HepG2 (cell line): ENCODE results near the gene TMEM121. TPM values are rescaled to one million over a fixed set of nuclear protein-coding genes. Genes with fewer than 3 reads are reported as not detected.

Source experiments
- ATAD3A ChIP-seq: sonication (generic); formaldehyde crosslinking; IDR thresholded peaks from 2 replicates; pipeline ENCODE4 v1.4.0; 2020; ENCODE audit warnings: missing genetic modification reagents
- DMTF1 ChIP-seq: sonication (generic); formaldehyde crosslinking; IDR thresholded peaks from 2 replicates; pipeline ENCODE4 v1.4.0; 2020; ENCODE audit warnings: mild to moderate bottlenecking, missing genetic modification reagents
- PRDM10 ChIP-seq: sonication (generic); formaldehyde crosslinking; IDR thresholded peaks from 2 replicates; pipeline ENCODE4 v1.4.0; 2020; ENCODE audit warnings: low read depth, missing genetic modification reagents
- PRMT3 ChIP-seq: sonication (generic); formaldehyde crosslinking; IDR thresholded peaks from 2 replicates; pipeline ENCODE4 v1.8.1; 2022; ENCODE audit warnings: low read depth, mild to moderate bottlenecking, moderate library complexity, missing genetic modification reagents, borderline replicate concordance
- RXRA ChIP-seq: sonication (generic); formaldehyde crosslinking; IDR thresholded peaks from 2 replicates; pipeline ENCODE4 v1.5.1; 2020; ENCODE audit warnings: missing genetic modification reagents
- SALL1 ChIP-seq: sonication (generic); formaldehyde crosslinking; IDR thresholded peaks from 2 replicates; pipeline ENCODE4 v1.8.0; 2022; ENCODE audit warnings: mild to moderate bottlenecking, missing genetic modification reagents
- SETDB1 ChIP-seq: sonication (generic); formaldehyde crosslinking; IDR thresholded peaks from 2 replicates; pipeline ENCODE4 v1.5.1; 2020; ENCODE audit warnings: missing genetic modification reagents, mild to moderate bottlenecking, borderline replicate concordance
- STAG1 ChIP-seq: sonication (generic); formaldehyde crosslinking; IDR thresholded peaks from 2 replicates; pipeline ENCODE4 v1.4.0; 2020; ENCODE audit warnings: missing genetic modification reagents
- YEATS2 ChIP-seq: sonication (generic); formaldehyde crosslinking; IDR thresholded peaks from 2 replicates; pipeline ENCODE4 v1.4.0; 2020; ENCODE audit warnings: missing genetic modification reagents, borderline replicate concordance
- ZMAT5 ChIP-seq: sonication (generic); formaldehyde crosslinking; IDR thresholded peaks from 2 replicates; pipeline ENCODE4 v1.5.0; 2020; ENCODE audit warnings: mild to moderate bottlenecking, low read depth, missing genetic modification reagents, borderline replicate concordance
- ZNF17 ChIP-seq: sonication (generic); formaldehyde crosslinking; IDR thresholded peaks from 2 replicates; pipeline ENCODE4 v1.5.0; 2020; ENCODE audit warnings: mild to moderate bottlenecking, missing genetic modification reagents
- ZNF382 ChIP-seq: sonication (generic); formaldehyde crosslinking; IDR thresholded peaks from 2 replicates; pipeline ENCODE4 v1.5.0; 2020; ENCODE audit warnings: missing genetic modification reagents, mild to moderate bottlenecking, borderline replicate concordance
- ZNF446 ChIP-seq: sonication (generic); formaldehyde crosslinking; IDR thresholded peaks from 2 replicates; pipeline ENCODE4 v1.5.0; 2020; ENCODE audit warnings: mild to moderate bottlenecking, missing genetic modification reagents
- ZNF562 ChIP-seq: sonication (generic); formaldehyde crosslinking; IDR thresholded peaks from 2 replicates; pipeline ENCODE4 v1.8.0; 2022; ENCODE audit warnings: missing genetic modification reagents, borderline replicate concordance
- ZNF704 ChIP-seq: sonication (generic); formaldehyde crosslinking; IDR thresholded peaks from 2 replicates; pipeline ENCODE4 v1.8.1; 2023; ENCODE audit warnings: mild to moderate bottlenecking, inconsistent platforms, moderate library complexity, missing genetic modification reagents, borderline replicate concordance
- ZNF816 ChIP-seq: sonication (generic); formaldehyde crosslinking; IDR thresholded peaks from 2 replicates; pipeline ENCODE4 v1.8.0; 2022; ENCODE audit warnings: missing genetic modification reagents, mild to moderate bottlenecking, borderline replicate concordance
- polyA plus RNA-seq, 8 experiments: library from polyadenylated mRNA; depleted of rRNA in 3 of 8; stranded (reverse) in 7 of 8; unstranded in 1 of 8; fragments of >200 nt; fragmentation: Illumina TruSeq in 4 of 8; extraction: Trizol in 4 of 8; gene quantifications; 2 replicates each; pipeline versions ENCODE4 v1.2.1 to v1.2.3, GENCODE V29; 2011 to 2016; ENCODE audit warnings: low read depth in 4 of 8, missing spikeins in 1 of 8, mixed read lengths in 1 of 8; ENCODE audit not compliant: insufficient read depth in 1 of 8
- total RNA-seq, 5 experiments: library from RNA; depleted of rRNA; stranded (reverse); fragments of >200 nt; fragmentation: Illumina TruSeq; extraction: Trizol; gene quantifications; 2 replicates each; pipeline ENCODE4 v1.2.3, GENCODE V29; 2016; ENCODE audit warnings: low read depth in 1 of 5

TMEM121 gene
- total and polyA plus RNA-seq, 2 of the 13 experiments (the other 11 are each of a cell fraction or from before 2014, with no cell fraction given), result 6.6 to 19.0 TPM

- TF ChIP-seq SALL1 (CRISPR knock-in tag), result no peak
- no peak for TF ChIP-seq PRDM10
- no peak for TF ChIP-seq ZNF382 (CRISPR knock-in tag)
- TF ChIP-seq ZNF704 (CRISPR knock-in tag), result peak; percentile 24; the same call in 1 of the 2 replicates
- TF ChIP-seq ZMAT5 (CRISPR knock-in tag), result no peak
- no peak for TF ChIP-seq STAG1 (CRISPR knock-in tag)
- TF ChIP-seq ATAD3A (CRISPR knock-in tag), result no peak
- no peak for TF ChIP-seq SETDB1 (CRISPR knock-in tag)
- no peak for TF ChIP-seq ZNF816 (CRISPR knock-in tag)
- TF ChIP-seq YEATS2 (CRISPR knock-in tag), result no peak
- TF ChIP-seq ZNF446, result 0 out of 2 replicates have a peak, but pooled peaks have one; percentile 13
- TF ChIP-seq ZNF17, result no peak
- TF ChIP-seq RXRA (CRISPR knock-in tag), result no peak
- TF ChIP-seq ZNF562 (CRISPR knock-in tag), result no peak
- no peak for TF ChIP-seq PRMT3
- TF ChIP-seq DMTF1 (CRISPR knock-in tag), result no peak
Measured at GRCh38 chr14:105500036-105500725, 26.2 kb upstream of the TMEM121 start (continued).
